Measurements from ENCODE around the gene PTPRN2.

GRCh38 chr7:157793973-157794745 lies 793.5 kb downstream of the PTPRN2 start:
- TF ChIP-seq CEBPB (IDR thresholded peaks at IDR 0.05; ENCODE audit: low read depth) (no peak), CTCF (IDR thresholded peaks at IDR 0.05 in 2 of 3, conservative IDR thresholded peaks at IDR 0.05 in 1 of 3; ENCODE audit: borderline replicate concordance in 1 of 3, insufficient read depth in 1 of 3, low read depth in 2 of 3, low read length in 2 of 3) (no peak), EZH2 (IDR thresholded peaks at IDR 0.05) (no peak), EGR1 (IDR thresholded peaks at IDR 0.05; ENCODE audit: low read depth) (no peak), ZFX (IDR thresholded peaks at IDR 0.05) (no peak), ATF3 (IDR thresholded peaks at IDR 0.05) (no peak), EZH2phosphoT487 (IDR thresholded peaks at IDR 0.05; ENCODE audit: borderline replicate concordance) (no peak), ZNF274 (IDR thresholded peaks at IDR 0.05; ENCODE audit: low read depth, low read length) (no peak), RAD21 (IDR thresholded peaks at IDR 0.05; ENCODE audit: low read depth) (no peak), MAX (IDR thresholded peaks at IDR 0.05) (no peak), ELF1 (IDR thresholded peaks at IDR 0.05; ENCODE audit: borderline replicate concordance, low read depth) (no peak), POLR2AphosphoS5 (IDR thresholded peaks at IDR 0.05; ENCODE audit: low read depth, low read length) (no peak)
